Nephron progenitor cell (in vitro differentiated cells): ENCODE data around the gene PDIA4.
"Not testable (repeated sequence)": the region's sequence is repeated elsewhere in the genome, so short reads cannot be mapped to it uniquely, and the experiment has no call there.

Experiments
- DNase-seq: peaks from one replicate; pipeline ENCODE4 v3.0.0; 2021
- H3K27ac Mint-ChIP-seq: 2 replicates; pipeline ENCODE4 v1.8.0; 2021; ENCODE audit warnings: mild to moderate bottlenecking, moderate library complexity, mixed read lengths
- H3K27me3 Mint-ChIP-seq: 2 replicates; pipeline ENCODE4 v1.8.0; 2021; ENCODE audit warnings: mild to moderate bottlenecking, low read depth, mixed read lengths; ENCODE audit not compliant: poor library complexity
- H3K36me3 Mint-ChIP-seq: 2 replicates; pipeline ENCODE4 v1.8.0; 2021; ENCODE audit warnings: low read depth, mixed read lengths
- H3K4me1 Mint-ChIP-seq: 2 replicates; pipeline ENCODE4 v1.8.0; 2021; ENCODE audit warnings: mixed read lengths
- H3K4me3 Mint-ChIP-seq: 2 replicates; pipeline ENCODE4 v1.8.0; 2021; ENCODE audit warnings: mild to moderate bottlenecking, moderate library complexity, mixed read lengths
- H3K9me3 Mint-ChIP-seq: 2 replicates; pipeline ENCODE4 v1.8.0; 2021; ENCODE audit warnings: mild to moderate bottlenecking, moderate library complexity, mixed read lengths
- TF ChIP-seq, protein P1 (sequence below): fragments of 200-600 bp; sonication (generic); IDR thresholded peaks from 2 replicates; pipeline ENCODE4 v1.5.0; 2021; ENCODE audit warnings: antibody characterized with exemption

The PDIA4 gene

DNA sequence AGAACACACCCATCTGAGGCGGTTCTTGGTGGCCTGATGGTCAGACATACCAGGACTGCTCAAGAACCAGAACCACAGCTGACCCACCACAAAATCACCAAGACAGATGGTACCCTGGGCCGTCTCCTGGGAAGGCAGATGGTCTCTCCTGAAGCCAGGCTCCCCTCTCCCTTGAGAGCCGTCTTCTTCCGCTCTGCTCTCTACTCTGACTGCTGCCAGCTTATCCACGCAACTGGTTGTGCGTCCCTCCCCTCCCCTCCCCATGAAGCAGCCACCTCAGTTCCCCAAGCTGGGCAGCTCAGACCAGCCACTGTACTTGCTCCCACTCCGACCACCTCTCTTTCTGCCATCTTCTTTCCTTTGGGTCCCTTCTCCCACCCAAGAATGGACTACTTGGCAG lies 14.0 kb downstream of the PDIA4 start:
- no peak for DNase-seq
- H3K27ac Mint-ChIP-seq: no peak overlapping the region
- H3K9me3 Mint-ChIP-seq: no peaks in the 10 kb centered on the region
- TF ChIP-seq, protein P1, sequence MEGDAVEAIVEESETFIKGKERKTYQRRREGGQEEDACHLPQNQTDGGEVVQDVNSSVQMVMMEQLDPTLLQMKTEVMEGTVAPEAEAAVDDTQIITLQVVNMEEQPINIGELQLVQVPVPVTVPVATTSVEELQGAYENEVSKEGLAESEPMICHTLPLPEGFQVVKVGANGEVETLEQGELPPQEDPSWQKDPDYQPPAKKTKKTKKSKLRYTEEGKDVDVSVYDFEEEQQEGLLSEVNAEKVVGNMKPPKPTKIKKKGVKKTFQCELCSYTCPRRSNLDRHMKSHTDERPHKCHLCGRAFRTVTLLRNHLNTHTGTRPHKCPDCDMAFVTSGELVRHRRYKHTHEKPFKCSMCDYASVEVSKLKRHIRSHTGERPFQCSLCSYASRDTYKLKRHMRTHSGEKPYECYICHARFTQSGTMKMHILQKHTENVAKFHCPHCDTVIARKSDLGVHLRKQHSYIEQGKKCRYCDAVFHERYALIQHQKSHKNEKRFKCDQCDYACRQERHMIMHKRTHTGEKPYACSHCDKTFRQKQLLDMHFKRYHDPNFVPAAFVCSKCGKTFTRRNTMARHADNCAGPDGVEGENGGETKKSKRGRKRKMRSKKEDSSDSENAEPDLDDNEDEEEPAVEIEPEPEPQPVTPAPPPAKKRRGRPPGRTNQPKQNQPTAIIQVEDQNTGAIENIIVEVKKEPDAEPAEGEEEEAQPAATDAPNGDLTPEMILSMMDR: no peak
- H3K36me3 Mint-ChIP-seq: peaks cover 73% of the 10 kb centered on the region
- peaks cover 2% of the 10 kb centered on the region for H3K27me3 Mint-ChIP-seq
- H3K4me3 Mint-ChIP-seq: no peak overlapping the region
- no peaks in the 10 kb centered on the region for H3K4me1 Mint-ChIP-seq

DNA sequence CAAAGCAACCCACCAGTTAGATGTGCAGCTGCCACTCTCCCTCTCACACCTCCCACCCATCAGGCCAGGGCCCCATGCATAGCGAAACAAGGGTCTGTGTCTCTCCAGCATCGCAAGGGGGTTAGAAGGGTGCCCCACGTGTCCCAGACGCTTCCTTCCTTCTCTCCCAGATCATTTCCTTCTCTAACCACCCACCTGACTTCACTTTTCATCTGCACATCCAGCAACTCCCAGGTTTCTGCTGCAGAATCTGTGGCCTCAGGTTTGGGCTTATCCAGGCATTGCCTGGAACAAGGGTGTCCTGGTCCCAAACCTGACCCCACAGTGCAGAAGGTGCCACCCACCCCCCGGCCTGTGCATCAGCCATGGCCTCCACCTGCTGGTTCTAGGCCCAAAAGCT lies 14.4 kb downstream of the PDIA4 start:
- no peaks in the 10 kb centered on the region for H3K9me3 Mint-ChIP-seq
- DNase-seq: no peak
- no peak overlapping the region for H3K27ac Mint-ChIP-seq
- TF ChIP-seq, protein P1: no peak
- H3K36me3 Mint-ChIP-seq: peaks cover 71% of the 10 kb centered on the region
- H3K27me3 Mint-ChIP-seq: peaks cover 2% of the 10 kb centered on the region
- H3K4me3 Mint-ChIP-seq: no peak overlapping the region
- no peaks in the 10 kb centered on the region for H3K4me1 Mint-ChIP-seq

DNA sequence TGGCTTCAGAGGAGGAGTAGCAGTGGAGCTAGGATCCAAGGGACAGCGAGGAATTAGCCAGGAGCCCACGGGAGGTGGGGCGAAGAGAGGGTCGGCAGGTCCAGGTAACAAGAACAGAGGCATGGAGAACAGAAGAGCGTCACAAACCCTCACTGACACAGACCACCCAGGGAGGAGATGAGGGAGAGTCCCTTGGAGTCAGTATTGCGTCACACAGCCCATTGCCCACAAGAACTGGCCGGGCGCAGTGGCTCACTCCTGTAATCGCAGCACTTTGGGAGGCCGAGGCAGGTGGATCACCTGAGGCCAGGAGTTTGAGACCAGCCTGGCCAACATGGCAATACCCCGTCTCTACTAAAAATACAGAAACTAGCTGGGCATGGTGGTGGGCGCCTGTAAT lies 15.6 kb downstream of the PDIA4 start:
- peaks cover 63% of the 10 kb centered on the region for H3K36me3 Mint-ChIP-seq
- not testable (repeated sequence) for H3K27me3 Mint-ChIP-seq, H3K9me3 Mint-ChIP-seq, H3K4me3 Mint-ChIP-seq, DNase-seq, H3K27ac Mint-ChIP-seq, H3K4me1 Mint-ChIP-seq

DNA sequence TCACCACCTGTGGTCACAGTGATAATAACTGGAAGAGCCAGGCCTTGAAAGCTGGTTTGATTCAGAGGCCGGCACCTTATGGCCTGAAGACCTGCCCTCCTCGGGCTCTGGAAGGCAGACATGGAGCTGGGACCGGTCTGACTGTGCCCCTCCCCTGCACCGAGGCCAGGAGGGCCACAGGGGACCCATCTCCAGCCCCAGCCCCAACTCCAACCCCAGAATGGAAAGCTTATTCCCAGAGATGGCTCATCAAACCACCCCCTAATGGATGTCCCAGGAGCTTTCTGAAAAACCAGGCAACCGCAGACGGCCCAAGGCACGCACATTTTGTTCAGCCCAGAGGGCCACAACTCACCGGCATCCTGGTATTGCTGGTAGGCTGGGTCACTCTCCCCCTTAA lies 16.8 kb downstream of the PDIA4 start:
- H3K36me3 Mint-ChIP-seq: peaks cover 68% of the 10 kb centered on the region
- H3K4me3 Mint-ChIP-seq: no peak overlapping the region
- TF ChIP-seq, protein P1: no peak
- H3K27ac Mint-ChIP-seq: no peak overlapping the region
- peaks cover 2% of the 10 kb centered on the region for H3K27me3 Mint-ChIP-seq
- no peaks in the 10 kb centered on the region for H3K4me1 Mint-ChIP-seq
- DNase-seq: no peak
- H3K9me3 Mint-ChIP-seq: no peaks in the 10 kb centered on the region

DNA sequence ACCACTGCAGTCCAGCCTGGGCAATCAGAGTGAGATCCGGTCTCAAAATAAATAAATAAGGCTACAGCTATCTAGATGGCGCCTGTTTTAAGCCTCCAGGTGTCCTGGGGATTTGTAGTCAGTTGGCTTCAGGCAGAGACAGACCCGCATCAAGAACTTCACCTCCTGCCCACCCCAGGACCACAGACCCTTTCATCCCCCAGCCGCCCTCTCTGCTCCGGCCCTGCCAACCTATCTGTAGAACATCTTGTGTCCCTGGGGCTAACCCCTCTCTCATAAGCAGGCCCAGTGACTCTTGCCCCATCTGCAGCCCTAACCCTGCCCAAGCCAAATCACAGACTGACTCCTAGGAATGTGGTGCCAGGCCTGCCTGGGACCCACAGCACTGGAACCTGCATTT lies 17.9 kb downstream of the PDIA4 start:
- Mint-ChIP-seq H3K9me3 (no peaks in the 10 kb centered on the region), H3K4me1 (no peaks in the 10 kb centered on the region), H3K27me3 (peaks cover 2% of the 10 kb centered on the region), H3K27ac (no peak overlapping the region), H3K36me3 (peaks cover 74% of the 10 kb centered on the region), H3K4me3 (no peak overlapping the region)
- no peak for DNase-seq
- TF ChIP-seq, protein P1: no peak

DNA sequence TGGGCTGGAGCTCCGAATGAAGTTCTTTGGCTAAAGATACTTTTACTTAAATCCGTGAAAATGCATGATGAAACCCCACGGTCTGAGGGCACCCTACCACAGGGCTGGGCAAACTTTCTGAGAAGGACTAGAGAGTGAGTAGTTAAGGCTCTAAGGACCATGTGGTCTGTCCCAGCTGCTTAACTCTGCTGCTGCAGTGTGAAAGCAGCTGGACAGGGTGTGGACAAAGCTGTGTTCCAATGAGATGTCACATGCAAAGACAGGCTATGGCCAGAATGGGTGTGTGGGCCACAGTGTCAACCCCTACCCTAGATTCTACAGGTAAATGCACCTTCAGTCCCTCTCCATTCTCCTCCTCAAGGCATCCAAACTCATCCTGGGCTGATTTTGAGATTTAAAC lies 18.8 kb downstream of the PDIA4 start:
- H3K9me3 Mint-ChIP-seq: no peaks in the 10 kb centered on the region

More for the DNA sequence above, 18.8 kb downstream of the PDIA4 start:
- Mint-ChIP-seq H3K4me1 (no peaks in the 10 kb centered on the region), H3K27me3 (no peaks in the 10 kb centered on the region), H3K36me3 (peaks cover 65% of the 10 kb centered on the region), H3K4me3 (no peak overlapping the region), H3K27ac (no peak overlapping the region)
- no peak for DNase-seq
- TF ChIP-seq, protein P1: no peak
